Epithelial cell of esophagus (primary cell): ENCODE results near the gene PBX3.
A peak's percentile ranks its signal among the peaks of the same experiment; 100 is the strongest.

Experiments used
- DNase-seq: peaks from one replicate; pipeline ENCODE4 v3.0.0; 2010; ENCODE audit warnings: low read depth
- H3K4me3 ChIP-seq: 2 replicates; pipeline ENCODE4 v1.5.1; 2011; ENCODE audit warnings: mild to moderate bottlenecking, low read length, control low read depth
- TF ChIP-seq, protein P1 (sequence below): IDR thresholded peaks from 2 replicates; pipeline ENCODE4 v1.5.1; 2011; ENCODE audit warnings: low read depth, mild to moderate bottlenecking, low read length, control low read depth, inconsistent platforms; ENCODE audit not compliant: insufficient read depth; ENCODE audit errors: missing control alignments

The PBX3 gene

DNA sequence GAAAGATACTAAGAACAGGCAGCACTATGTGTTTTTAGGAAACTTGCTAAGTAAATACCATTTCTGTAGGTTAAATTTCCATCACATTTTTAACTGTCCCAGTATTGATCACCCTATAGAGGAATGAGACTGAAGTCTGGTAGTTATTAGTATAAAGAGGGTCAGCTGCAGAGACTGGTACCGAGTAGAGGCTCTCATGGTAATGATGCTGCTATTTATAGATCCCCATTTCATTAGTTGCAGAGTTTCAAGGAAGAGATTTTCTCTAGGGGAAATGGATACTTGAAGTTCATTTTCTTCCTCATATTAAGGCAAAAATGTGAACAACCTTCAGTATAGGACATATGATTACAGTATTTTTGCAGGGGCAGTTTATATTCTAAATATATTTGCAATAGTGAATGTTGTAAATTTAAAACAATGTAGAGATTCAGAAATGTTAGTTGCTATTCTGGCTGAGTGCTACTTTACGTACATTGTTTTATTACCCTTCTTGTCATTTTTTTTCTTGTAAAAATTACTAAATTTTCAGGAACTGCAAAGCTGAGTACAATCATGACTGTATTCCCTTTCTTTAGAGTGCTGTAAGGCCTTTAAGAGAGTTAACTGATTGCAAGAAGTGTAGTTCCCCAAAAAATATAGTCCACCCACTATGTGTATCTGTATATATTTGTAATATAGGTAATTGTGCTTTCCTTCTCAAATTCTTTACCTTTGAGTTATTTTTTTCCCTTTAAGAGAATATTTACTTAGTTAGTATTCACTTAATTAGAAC, 14.7 kb downstream of the PBX3 start:
- no peak for DNase-seq
- TF ChIP-seq, protein P1, sequence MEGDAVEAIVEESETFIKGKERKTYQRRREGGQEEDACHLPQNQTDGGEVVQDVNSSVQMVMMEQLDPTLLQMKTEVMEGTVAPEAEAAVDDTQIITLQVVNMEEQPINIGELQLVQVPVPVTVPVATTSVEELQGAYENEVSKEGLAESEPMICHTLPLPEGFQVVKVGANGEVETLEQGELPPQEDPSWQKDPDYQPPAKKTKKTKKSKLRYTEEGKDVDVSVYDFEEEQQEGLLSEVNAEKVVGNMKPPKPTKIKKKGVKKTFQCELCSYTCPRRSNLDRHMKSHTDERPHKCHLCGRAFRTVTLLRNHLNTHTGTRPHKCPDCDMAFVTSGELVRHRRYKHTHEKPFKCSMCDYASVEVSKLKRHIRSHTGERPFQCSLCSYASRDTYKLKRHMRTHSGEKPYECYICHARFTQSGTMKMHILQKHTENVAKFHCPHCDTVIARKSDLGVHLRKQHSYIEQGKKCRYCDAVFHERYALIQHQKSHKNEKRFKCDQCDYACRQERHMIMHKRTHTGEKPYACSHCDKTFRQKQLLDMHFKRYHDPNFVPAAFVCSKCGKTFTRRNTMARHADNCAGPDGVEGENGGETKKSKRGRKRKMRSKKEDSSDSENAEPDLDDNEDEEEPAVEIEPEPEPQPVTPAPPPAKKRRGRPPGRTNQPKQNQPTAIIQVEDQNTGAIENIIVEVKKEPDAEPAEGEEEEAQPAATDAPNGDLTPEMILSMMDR: no peak
- H3K4me3 ChIP-seq: no peak overlapping the region

- no peak overlapping the region for H3K4me3 ChIP-seq
- peak; percentile 84 for DNase-seq
- TF ChIP-seq, protein P1: no peak
Measured at GRCh38 chr9:125763394-125763801, 16.2 kb downstream of the PBX3 start.

DNA sequence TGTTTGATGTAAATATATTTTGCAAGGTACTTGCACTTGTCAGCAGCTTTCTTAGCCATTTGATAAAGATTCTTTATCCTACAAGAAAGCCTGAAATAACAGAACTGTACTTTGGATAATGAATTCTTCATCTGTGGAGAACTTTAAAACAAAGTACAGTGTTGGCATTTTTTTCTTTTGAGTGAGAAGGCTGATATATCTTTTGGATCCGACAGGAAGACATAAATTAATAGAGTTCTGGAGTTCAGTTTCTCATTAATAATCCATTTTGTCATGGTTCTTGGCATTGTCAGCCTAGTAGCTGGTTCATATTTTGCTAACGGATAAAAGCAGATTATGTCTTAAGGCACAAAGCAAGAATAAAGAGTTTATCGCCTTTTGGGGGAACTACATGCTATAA, 17.0 kb downstream of the PBX3 start:
- H3K4me3 ChIP-seq: no peak overlapping the region
- no peak for DNase-seq
- TF ChIP-seq, protein P1: no peak

- H3K4me3 ChIP-seq: no peak overlapping the region
- no peak for DNase-seq
- TF ChIP-seq, protein P1: no peak
Measured at GRCh38 chr9:125766468-125767221, 19.5 kb downstream of the PBX3 start.

- TF ChIP-seq, protein P1: no peak
- H3K4me3 ChIP-seq: no peak overlapping the region
- DNase-seq: no peak
Measured at GRCh38 chr9:125767349-125767748, 20.2 kb downstream of the PBX3 start.

DNA sequence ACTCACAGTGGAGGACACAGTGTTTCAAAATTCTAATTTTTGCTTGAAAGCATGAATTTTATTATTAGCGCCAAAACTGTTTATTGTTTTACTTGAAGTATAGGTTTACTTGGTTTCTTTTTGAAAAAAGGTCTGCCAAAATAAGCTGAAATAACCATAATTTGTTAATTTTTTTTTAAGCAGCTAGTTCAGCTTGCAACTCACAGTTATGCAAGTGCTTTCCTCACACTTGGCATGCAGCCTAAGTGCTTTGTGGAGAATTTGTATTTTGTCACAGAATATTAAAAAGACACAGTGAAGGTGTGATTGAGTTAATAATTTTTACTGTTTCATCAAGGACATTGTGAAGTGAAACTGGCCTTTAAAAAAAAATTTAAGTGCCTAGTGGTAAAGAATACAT, 21.6 kb downstream of the PBX3 start:
- TF ChIP-seq, protein P1: no peak
- H3K4me3 ChIP-seq: no peak overlapping the region
- no peak for DNase-seq

- no peak overlapping the region for H3K4me3 ChIP-seq
- DNase-seq: no peak
- TF ChIP-seq, protein P1: no peak
Measured at GRCh38 chr9:125771037-125771436, 23.9 kb downstream of the PBX3 start.
